Loucy (cell line): ENCODE results near the gene SCAMP2.

Source experiments
- CTCF ChIP-seq: fragments of 200-600 bp; sonication (generic); conservative IDR thresholded peaks from 2 replicates; pipeline ENCODE4 v1.5.1; 2014; ENCODE audit warnings: mild to moderate bottlenecking, antibody characterized with exemption, low read length
- EZH2phosphoT487 ChIP-seq: fragments of 200-600 bp; IDR thresholded peaks from 2 replicates; pipeline ENCODE4 v1.6.1; 2018; ENCODE audit warnings: antibody characterized with exemption, mild to moderate bottlenecking, moderate library complexity, borderline replicate concordance

- no peak for TF ChIP-seq CTCF
- TF ChIP-seq EZH2phosphoT487, result no peak
These were observed 7.8 kb downstream of the SCAMP2 start for GRCh38 chr15:74865316-74865715.
